SJCRH30 (cell line): ENCODE results near the gene ABHD4. TPM values are rescaled to one million over a fixed set of nuclear protein-coding genes. Genes with fewer than 3 reads are reported as not detected.
"Not testable (repeated sequence)": the region's sequence is repeated elsewhere in the genome, so short reads cannot be mapped to it uniquely, and the experiment has no call there.

Experiments used
- DNase-seq, 2 experiments: peaks; one replicate each; pipeline ENCODE4 v3.0.0-alpha.2; 2015 to 2020
- H3K27ac ChIP-seq: fragments of 250-450 bp; sonication (Bioruptor Pico); 2 replicates; pipeline ENCODE4 v1.5.1; 2020; ENCODE audit warnings: mild to moderate bottlenecking, moderate library complexity
- H3K27me3 ChIP-seq: fragments of 250-450 bp; sonication (Bioruptor Pico); 2 replicates; pipeline ENCODE4 v1.5.1; 2020; ENCODE audit warnings: mild to moderate bottlenecking, moderate library complexity
- H3K36me3 ChIP-seq: fragments of 250-450 bp; sonication (Bioruptor Pico); 2 replicates; pipeline ENCODE4 v1.5.1; 2020; ENCODE audit warnings: mild to moderate bottlenecking, moderate library complexity
- H3K4me1 ChIP-seq: fragments of 250-450 bp; sonication (Bioruptor Pico); 2 replicates; pipeline ENCODE4 v1.5.1; 2020; ENCODE audit warnings: mild to moderate bottlenecking, moderate library complexity
- H3K4me3 ChIP-seq: fragments of 250-450 bp; sonication (Bioruptor Pico); 2 replicates; pipeline ENCODE4 v1.5.1; 2020; ENCODE audit warnings: mild to moderate bottlenecking, moderate library complexity
- H3K9me3 ChIP-seq: fragments of 250-450 bp; sonication (Bioruptor Pico); replicated peaks from 2 replicates; pipeline ENCODE4 v1.5.1; 2020; ENCODE audit warnings: mild to moderate bottlenecking, moderate library complexity
- total RNA-seq: library from RNA; depleted of rRNA; stranded (reverse); fragments of >200 nt; shearing (Covaris generic); gene quantifications from 2 replicates; pipeline ENCODE4 v1.2.3, GENCODE V29; 2014

Gene ABHD4
- total RNA-seq, 1 experiment from 2014 or later = 7.2 TPM

GRCh38 chr14:22569737-22570131 is 28.4 kb upstream of the ABHD4 start:
- no peaks in the 10 kb centered on the region for H3K27me3 ChIP-seq
- H3K4me1 ChIP-seq = peaks cover 8% of the 10 kb centered on the region; the same call in 1 of the 2 replicates
- no peak overlapping the region for H3K27ac ChIP-seq
- H3K4me3 ChIP-seq = no peak overlapping the region
- DNase-seq = no peak
- H3K36me3 ChIP-seq = peaks cover 56% of the 10 kb centered on the region
- H3K9me3 ChIP-seq = no peaks in the 10 kb centered on the region

- Histone ChIP-seq H3K9me3 (no peaks in the 10 kb centered on the region), H3K4me3 (no peak overlapping the region), H3K27me3 (no peaks in the 10 kb centered on the region), H3K36me3 (peaks cover 59% of the 10 kb centered on the region), H3K27ac (no peak overlapping the region), H3K4me1 (peaks cover 8% of the 10 kb centered on the region; the same call in 1 of the 2 replicates)
- DNase-seq = peak; percentile 69 to 94
These were observed 27.8 kb upstream of the ABHD4 start for GRCh38 chr14:22570132-22570949.

GRCh38 chr14:22572562-22573058 is 25.5 kb upstream of the ABHD4 start:
- no peak overlapping the region for H3K27ac ChIP-seq

DNA sequence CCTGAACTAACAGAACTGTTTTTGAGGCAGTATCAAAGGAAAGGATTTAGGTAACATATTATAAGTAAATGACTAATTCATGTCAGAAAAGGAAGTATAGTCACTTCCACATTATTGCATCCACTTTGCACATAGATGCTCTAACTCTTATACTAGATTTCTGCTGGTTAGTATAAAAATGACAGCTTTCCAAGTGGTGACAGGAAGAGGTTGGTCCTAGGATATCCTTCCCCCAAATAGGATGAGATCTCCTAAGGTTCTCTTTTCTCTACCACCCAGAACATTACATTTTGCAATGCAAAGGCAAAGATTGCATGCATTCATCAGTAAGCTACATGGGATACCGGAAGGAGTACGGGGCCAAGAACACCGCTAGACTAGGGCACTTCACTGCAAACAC is 24.3 kb upstream of the ABHD4 start:
- no peak for DNase-seq
- peaks cover 8% of the 10 kb centered on the region; the same call in 1 of the 2 replicates for H3K4me1 ChIP-seq
- H3K27ac ChIP-seq = no peak overlapping the region
- peaks cover 33% of the 10 kb centered on the region for H3K36me3 ChIP-seq
- H3K4me3 ChIP-seq = no peak overlapping the region
- no peaks in the 10 kb centered on the region for H3K27me3 ChIP-seq
- H3K9me3 ChIP-seq = no peaks in the 10 kb centered on the region

More at GRCh38 chr14:22572562-22573058, 25.5 kb upstream of the ABHD4 start:
- Histone ChIP-seq H3K9me3 (no peaks in the 10 kb centered on the region), H3K36me3 (peaks cover 41% of the 10 kb centered on the region), H3K4me3 (no peak overlapping the region), H3K4me1 (peaks cover 8% of the 10 kb centered on the region; the same call in 1 of the 2 replicates), H3K27me3 (no peaks in the 10 kb centered on the region)
- DNase-seq = no peak

DNA sequence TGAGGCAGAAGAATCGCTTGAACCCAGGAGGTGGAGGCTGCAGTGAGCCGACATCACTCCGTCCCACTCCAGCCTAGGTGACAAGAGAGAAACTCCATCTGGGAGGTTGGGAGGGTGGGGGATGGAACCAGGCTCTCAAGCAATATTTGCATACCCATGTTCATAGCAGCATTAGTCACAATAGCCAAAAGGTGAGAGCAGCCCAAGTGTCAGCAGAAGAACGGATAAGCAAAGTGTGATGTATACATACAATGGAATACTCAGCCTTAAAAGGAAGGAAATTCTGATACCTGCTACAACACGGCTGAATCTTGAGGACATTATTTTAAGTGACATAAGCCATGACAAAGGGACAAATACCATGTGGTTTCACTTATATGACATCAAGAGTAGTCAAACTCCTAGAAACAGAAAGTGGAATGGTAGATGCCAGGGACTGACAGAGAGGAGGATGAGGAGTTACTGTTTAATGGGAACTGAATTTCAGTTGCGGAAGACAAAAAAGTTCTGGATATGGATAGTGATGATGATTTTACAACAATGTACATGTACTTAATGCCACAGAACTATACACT is 20.7 kb upstream of the ABHD4 start:
- H3K4me1 ChIP-seq = peaks cover 5% of the 10 kb centered on the region; the same call in 1 of the 2 replicates

DNA sequence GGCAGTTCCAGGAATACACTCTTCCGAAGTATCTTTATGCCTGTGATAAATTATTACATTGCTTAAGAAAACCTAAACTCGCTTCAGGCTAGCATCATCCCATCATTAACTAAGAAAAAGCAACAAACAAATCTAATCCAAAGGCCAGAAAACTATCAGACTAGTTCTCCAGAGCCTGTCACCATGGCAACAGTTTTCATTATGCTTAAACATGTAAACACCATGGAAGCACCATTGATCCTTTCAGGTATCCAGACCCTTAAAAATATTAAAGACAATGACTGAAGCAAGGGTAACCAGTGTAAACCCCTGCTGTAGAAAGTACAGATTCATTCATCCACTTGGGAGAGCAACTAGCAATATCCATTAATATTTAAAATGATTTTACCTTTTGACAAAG is 18.9 kb upstream of the ABHD4 start:
- H3K4me1 ChIP-seq = no peaks in the 10 kb centered on the region
- no peak overlapping the region for H3K4me3 ChIP-seq
- H3K36me3 ChIP-seq = peaks cover 12% of the 10 kb centered on the region
- H3K27me3 ChIP-seq = no peaks in the 10 kb centered on the region
- no peak for DNase-seq
- H3K27ac ChIP-seq = no peak overlapping the region
- H3K9me3 ChIP-seq = no peaks in the 10 kb centered on the region

More for the DNA sequence above, 20.7 kb upstream of the ABHD4 start:
- no peak overlapping the region for H3K27ac ChIP-seq
- DNase-seq = no peak
- no peaks in the 10 kb centered on the region for H3K27me3 ChIP-seq
- H3K9me3 ChIP-seq = no peaks in the 10 kb centered on the region
- no peak overlapping the region for H3K4me3 ChIP-seq
- peaks cover 16% of the 10 kb centered on the region for H3K36me3 ChIP-seq

DNA sequence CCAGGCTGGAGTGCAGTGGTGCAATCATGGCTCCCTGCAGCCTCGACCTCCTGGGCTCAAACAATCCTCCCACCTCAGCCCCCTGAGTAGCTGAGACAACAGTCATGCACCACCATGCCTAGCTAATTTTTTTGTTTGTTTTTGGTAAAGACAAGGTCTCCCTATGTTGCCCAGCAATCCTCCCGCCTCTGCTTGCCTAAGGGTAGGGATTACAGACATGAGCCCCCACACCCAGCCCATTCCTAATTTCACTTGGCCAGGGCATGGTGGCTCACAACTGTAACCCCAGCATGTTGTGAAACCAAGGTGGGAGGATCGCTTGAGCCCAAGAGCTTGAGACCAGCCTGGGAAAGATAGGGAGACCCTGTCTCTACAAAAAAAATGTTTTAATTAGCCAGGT is 18.2 kb upstream of the ABHD4 start:
- no peaks in the 10 kb centered on the region for H3K4me1 ChIP-seq
- no peak for DNase-seq
- no peaks in the 10 kb centered on the region for H3K27me3 ChIP-seq
- H3K9me3 ChIP-seq = no peaks in the 10 kb centered on the region
- no peak overlapping the region for H3K4me3 ChIP-seq
- H3K27ac ChIP-seq = no peak overlapping the region
- H3K36me3 ChIP-seq = peaks cover 6% of the 10 kb centered on the region

DNA sequence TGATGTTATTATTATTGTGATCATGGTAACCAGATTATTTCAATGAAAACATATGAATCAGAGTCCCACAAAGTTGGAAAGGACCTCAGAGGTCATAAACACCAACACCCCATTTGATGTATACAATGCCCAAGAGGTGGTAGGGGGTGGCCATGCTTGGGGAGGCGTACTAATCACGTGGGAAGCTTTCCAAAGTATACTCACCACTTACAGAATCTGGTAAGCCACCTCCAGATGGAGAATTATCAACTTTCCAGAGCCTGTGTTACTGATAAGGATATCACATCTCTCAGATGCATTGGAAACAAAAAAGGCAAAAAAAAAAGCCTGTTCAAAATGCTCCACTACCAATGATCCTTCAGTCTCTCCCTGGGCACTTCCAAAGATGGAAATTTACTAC is 17.5 kb upstream of the ABHD4 start:
- Histone ChIP-seq H3K36me3 (no peaks in the 10 kb centered on the region; the same call in 1 of the 2 replicates), H3K9me3 (no peaks in the 10 kb centered on the region), H3K4me1 (no peaks in the 10 kb centered on the region), H3K4me3 (no peak overlapping the region), H3K27ac (no peak overlapping the region), H3K27me3 (no peaks in the 10 kb centered on the region)
- DNase-seq = no peak

DNA sequence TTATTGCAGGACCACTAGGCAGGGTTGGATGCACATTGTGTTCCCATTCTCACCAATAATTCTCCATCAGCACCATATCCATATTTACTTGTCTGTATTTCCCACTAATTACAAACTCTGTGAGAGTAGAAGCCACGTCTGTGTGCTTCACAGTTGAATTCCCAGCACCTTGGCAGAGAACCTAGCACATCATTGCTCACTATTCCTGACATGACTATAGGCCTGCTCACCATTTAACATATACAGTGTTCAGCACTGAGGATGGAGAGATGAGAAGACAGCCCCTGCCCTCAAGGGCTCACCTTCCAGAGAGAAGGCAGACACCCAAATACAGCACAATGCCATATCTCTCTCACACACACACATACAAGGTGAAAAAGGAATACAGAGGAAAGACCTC is 14.1 kb upstream of the ABHD4 start:
- peaks cover 3% of the 10 kb centered on the region; the same call in 1 of the 2 replicates for H3K36me3 ChIP-seq
- H3K4me3 ChIP-seq = no peak overlapping the region
- H3K9me3 ChIP-seq = no peaks in the 10 kb centered on the region
- H3K4me1 ChIP-seq = no peaks in the 10 kb centered on the region
- H3K27me3 ChIP-seq = no peaks in the 10 kb centered on the region
- DNase-seq = no peak
- no peak overlapping the region for H3K27ac ChIP-seq

GRCh38 chr14:22587247-22587646 is 10.9 kb upstream of the ABHD4 start:
- Histone ChIP-seq H3K9me3 (no peaks in the 10 kb centered on the region), H3K27me3 (no peaks in the 10 kb centered on the region), H3K4me3 (no peak overlapping the region), H3K4me1 (no peaks in the 10 kb centered on the region), H3K36me3 (peaks cover 3% of the 10 kb centered on the region; the same call in 1 of the 2 replicates), H3K27ac (no peak overlapping the region)
- no peak for DNase-seq

DNA sequence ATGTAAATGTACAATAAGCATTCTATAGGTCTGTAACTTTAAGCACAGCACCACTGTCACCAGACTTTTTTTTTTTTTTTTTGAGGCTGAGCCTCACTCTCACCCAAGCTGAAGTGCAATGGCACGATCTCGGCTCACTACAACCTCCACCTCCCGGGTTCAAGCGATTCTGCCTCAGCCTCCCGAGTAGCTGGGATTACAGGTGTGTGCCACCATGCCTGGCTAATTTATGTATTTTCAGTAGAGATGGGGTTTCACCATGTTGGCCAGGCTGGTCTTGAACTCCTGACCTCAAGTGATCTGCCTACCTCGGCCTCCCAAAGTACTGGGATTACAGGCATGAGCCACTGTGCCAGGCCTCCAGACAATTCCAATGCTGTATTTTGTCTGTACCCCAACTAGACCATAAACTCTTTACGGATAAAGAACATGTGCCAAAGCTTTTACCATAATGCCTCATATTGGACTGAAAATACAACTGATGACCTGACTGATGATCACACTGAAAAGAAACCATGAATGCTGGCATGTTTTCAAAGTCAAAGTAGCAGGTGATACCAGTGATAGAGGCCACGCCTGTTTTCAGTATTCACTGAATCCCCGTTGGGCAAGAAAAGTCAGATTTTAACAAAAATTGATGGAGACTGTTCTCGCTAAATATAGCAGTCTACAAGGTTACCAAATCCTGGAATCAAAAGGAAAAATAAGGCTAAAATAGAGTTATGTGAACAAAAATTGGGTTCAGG is 10.2 kb upstream of the ABHD4 start:
- H3K27ac ChIP-seq, DNase-seq, H3K36me3 ChIP-seq: not testable (repeated sequence)

DNA sequence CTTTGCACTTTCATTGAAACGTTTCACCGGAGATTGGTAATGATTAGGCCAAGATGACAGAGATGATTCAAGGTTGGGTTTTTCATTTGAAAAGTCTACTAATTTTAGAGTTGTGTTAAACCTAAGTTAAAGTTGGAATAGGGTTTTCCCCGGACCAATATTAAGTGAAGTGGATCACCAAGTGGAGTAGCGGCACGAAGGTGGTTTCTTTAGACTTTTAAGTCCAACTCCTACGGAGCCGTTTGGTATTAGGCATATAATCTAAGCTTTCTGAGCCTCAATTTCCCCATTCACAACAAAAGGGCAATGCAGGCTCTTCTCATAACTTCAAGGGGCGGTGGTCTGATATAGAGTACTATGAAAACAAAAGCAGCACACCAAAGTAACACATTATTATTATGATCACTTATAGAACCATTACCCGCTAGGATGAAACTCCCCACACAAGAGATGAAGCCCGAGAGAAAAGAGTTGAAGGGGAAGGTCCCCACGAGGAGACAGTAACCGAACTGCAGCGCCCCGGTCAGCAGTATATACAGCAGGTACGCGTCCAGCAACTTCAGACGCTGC is 9.5 kb upstream of the ABHD4 start:
- H3K4me3 ChIP-seq = peak overlapping the region; percentile 71
- no peaks in the 10 kb centered on the region for H3K9me3 ChIP-seq
- H3K4me1 ChIP-seq = no peaks in the 10 kb centered on the region
- no peak for DNase-seq
- H3K27ac ChIP-seq = peak overlapping the region; percentile 31
- no peaks in the 10 kb centered on the region for H3K27me3 ChIP-seq
- peaks cover 3% of the 10 kb centered on the region; the same call in 1 of the 2 replicates for H3K36me3 ChIP-seq

More for the DNA sequence above, 10.2 kb upstream of the ABHD4 start:
- H3K4me1 ChIP-seq, H3K9me3 ChIP-seq, H3K27me3 ChIP-seq: not testable (repeated sequence)
- peak overlapping the region; percentile 71 for H3K4me3 ChIP-seq

GRCh38 chr14:22589096-22589839 is 8.8 kb upstream of the ABHD4 start, which contains the start of gene DAD1:
TSS of gene DAD1 (minus strand) at chr14:22589224. CDS start at chr14:22589157, 67 bp downstream.
- Histone ChIP-seq H3K27ac (peak within 1 kb of the TSS; percentile 31), H3K4me1 (no peaks in the 10 kb centered on the region), H3K27me3 (no peaks in the 10 kb centered on the region), H3K4me3 (peak within 1 kb of the TSS; percentile 71), H3K36me3 (peaks cover 3% of the 10 kb centered on the region; the same call in 1 of the 2 replicates), H3K9me3 (no peaks in the 10 kb centered on the region)
- DNase-seq = peak; percentile 98 to 100

DNA sequence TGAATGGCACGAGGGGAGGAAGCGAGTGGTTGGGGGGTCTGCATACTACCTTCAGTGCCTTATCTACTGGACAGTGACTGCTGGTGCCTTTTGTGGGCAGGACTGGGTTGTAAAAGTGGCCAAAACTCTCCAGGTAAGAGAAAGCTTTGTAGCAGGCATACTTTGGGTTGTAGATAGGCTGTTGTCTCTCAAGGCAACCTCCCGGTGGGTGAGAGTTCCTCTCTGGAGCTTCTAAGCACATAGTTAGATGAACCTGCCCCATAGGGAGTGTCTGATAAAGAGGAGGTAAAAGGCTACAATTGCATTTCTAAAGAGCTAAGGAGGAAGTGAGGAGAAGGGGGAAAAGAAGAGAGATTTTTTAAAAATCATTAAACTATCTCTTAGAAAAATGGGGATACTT is 4.9 kb upstream of the ABHD4 start:
- Histone ChIP-seq H3K4me1 (no peaks in the 10 kb centered on the region), H3K36me3 (no peaks in the 10 kb centered on the region), H3K27me3 (no peaks in the 10 kb centered on the region), H3K9me3 (no peaks in the 10 kb centered on the region), H3K4me3 (no peak overlapping the region), H3K27ac (no peak overlapping the region)
- no peak for DNase-seq
